ENCODE measurements around the gene PAK1. TPM values are rescaled to one million over a fixed set of nuclear protein-coding genes. Genes with fewer than 3 reads are reported as not detected.
"Not testable (repeated sequence)": the region's sequence is repeated elsewhere in the genome, so short reads cannot be mapped to it uniquely, and the experiment has no call there.

The PAK1 gene
- total and polyA plus RNA-seq, 4 donors = 36.0 to 60.4 (median 55.8) TPM

GRCh38 chr11:77312107-77312506 lies 161.8 kb downstream of the PAK1 start:
- Histone ChIP-seq H3K36me3 (ENCODE audit: control insufficient read depth, insufficient read depth, low read length) (no peaks in the 10 kb centered on the region), H3K4me3 (ENCODE audit: low read depth, low read length) (no peak overlapping the region), H3K27ac (ENCODE audit: low read depth, low read length) (no peak overlapping the region), H3K27me3 (ENCODE audit: control insufficient read depth, insufficient read depth, low read length) (no peaks in the 10 kb centered on the region), H3K9me3 (ENCODE audit: control insufficient read depth, insufficient read depth, low read length) (no peaks in the 10 kb centered on the region), H3K4me1 (ENCODE audit: control insufficient read depth, insufficient read depth, low read length) (no peaks in the 10 kb centered on the region)
- DNase-seq (ENCODE audit: low read depth in 4 of 6, low spot score in 6 of 6) = no peak

DNA sequence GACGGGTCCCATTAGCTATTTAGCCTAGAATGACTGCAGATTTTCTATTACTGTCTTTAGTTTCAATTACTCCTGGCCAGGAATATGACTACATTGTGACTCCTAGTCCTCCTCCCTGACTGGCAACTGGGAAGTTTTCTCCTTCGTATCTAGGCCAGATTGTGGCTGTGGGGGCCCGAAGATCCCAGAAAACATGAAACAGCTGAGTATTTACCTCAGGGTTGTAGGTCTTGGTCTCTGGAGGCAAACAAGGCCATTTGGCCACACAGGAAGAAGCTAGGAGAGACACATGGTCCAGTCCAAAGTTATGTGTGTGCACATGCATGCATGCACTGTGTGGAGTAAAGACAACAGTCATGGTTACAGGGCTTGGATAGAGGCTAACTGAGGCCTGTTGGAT lies 162.2 kb downstream of the PAK1 start:
- no peak for DNase-seq (ENCODE audit: low read depth in 4 of 6, low spot score in 6 of 6)
- H3K27ac ChIP-seq (ENCODE audit: low read depth, low read length) = no peak overlapping the region
- no peak overlapping the region for H3K4me3 ChIP-seq (ENCODE audit: low read depth, low read length)
- H3K27me3 ChIP-seq (ENCODE audit: control insufficient read depth, insufficient read depth, low read length) = no peaks in the 10 kb centered on the region
- 100% methylated on average over 3 of the region's 3 CpGs for WGBS (ENCODE audit: insufficient coverage)
- H3K36me3 ChIP-seq (ENCODE audit: control insufficient read depth, insufficient read depth, low read length) = no peaks in the 10 kb centered on the region
- no peaks in the 10 kb centered on the region for H3K4me1 ChIP-seq (ENCODE audit: control insufficient read depth, insufficient read depth, low read length)
- no peaks in the 10 kb centered on the region for H3K9me3 ChIP-seq (ENCODE audit: control insufficient read depth, insufficient read depth, low read length)

DNA sequence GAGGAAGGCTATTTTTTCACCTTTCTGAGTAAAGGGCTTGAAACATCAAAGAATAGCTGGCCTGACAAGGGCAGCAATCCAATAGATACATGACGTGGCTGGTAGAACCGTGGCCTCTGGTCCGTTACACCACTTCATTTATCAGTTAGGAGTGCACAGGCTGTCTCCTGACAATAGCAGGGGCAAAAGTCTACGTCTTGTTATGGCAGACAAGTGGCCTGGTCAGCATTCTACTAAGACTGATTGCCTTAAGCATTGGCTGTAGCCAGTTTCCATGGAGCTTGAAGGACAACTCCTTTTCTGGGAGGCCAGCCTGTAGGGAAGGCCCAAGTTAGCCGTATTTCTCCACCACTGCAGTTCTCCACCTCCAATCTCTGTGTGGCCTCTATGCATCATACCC lies 163.2 kb downstream of the PAK1 start:
- H3K27me3 ChIP-seq (ENCODE audit: control insufficient read depth, insufficient read depth, low read length) = no peaks in the 10 kb centered on the region
- WGBS (ENCODE audit: insufficient coverage) = 71% methylated on average over 4 of the region's 5 CpGs
- H3K4me3 ChIP-seq (ENCODE audit: low read depth, low read length) = no peak overlapping the region
- no peaks in the 10 kb centered on the region for H3K4me1 ChIP-seq (ENCODE audit: control insufficient read depth, insufficient read depth, low read length)
- H3K27ac ChIP-seq (ENCODE audit: low read depth, low read length) = no peak overlapping the region
- no peaks in the 10 kb centered on the region for H3K36me3 ChIP-seq (ENCODE audit: control insufficient read depth, insufficient read depth, low read length)
- no peaks in the 10 kb centered on the region for H3K9me3 ChIP-seq (ENCODE audit: control insufficient read depth, insufficient read depth, low read length)
- DNase-seq (ENCODE audit: low read depth in 4 of 6, low spot score in 6 of 6) = no peak

- H3K4me1 ChIP-seq (ENCODE audit: control insufficient read depth, insufficient read depth, low read length) = no peaks in the 10 kb centered on the region
- no peaks in the 10 kb centered on the region for H3K27me3 ChIP-seq (ENCODE audit: control insufficient read depth, insufficient read depth, low read length)
- H3K36me3 ChIP-seq (ENCODE audit: control insufficient read depth, insufficient read depth, low read length) = no peaks in the 10 kb centered on the region
- no peak for DNase-seq (ENCODE audit: low read depth in 4 of 6, low spot score in 6 of 6)
- WGBS (ENCODE audit: insufficient coverage) = 93% methylated on average over 3 of the region's 5 CpGs
- H3K27ac ChIP-seq (ENCODE audit: low read depth, low read length) = no peak overlapping the region
- H3K9me3 ChIP-seq (ENCODE audit: control insufficient read depth, insufficient read depth, low read length) = no peaks in the 10 kb centered on the region
- H3K4me3 ChIP-seq (ENCODE audit: low read depth, low read length) = no peak overlapping the region
These were observed 164.4 kb downstream of the PAK1 start for GRCh38 chr11:77309401-77310085.

GRCh38 chr11:77308838-77309237 lies 165.1 kb downstream of the PAK1 start:
- no peak for DNase-seq (ENCODE audit: low read depth in 4 of 6, low spot score in 6 of 6)
- H3K27ac ChIP-seq (ENCODE audit: low read depth, low read length) = no peak overlapping the region
- no peaks in the 10 kb centered on the region for H3K27me3 ChIP-seq (ENCODE audit: control insufficient read depth, insufficient read depth, low read length)
- H3K4me3 ChIP-seq (ENCODE audit: low read depth, low read length) = no peak overlapping the region
- H3K4me1 ChIP-seq (ENCODE audit: control insufficient read depth, insufficient read depth, low read length) = no peaks in the 10 kb centered on the region
- H3K9me3 ChIP-seq (ENCODE audit: control insufficient read depth, insufficient read depth, low read length) = no peaks in the 10 kb centered on the region
- no peaks in the 10 kb centered on the region for H3K36me3 ChIP-seq (ENCODE audit: control insufficient read depth, insufficient read depth, low read length)

GRCh38 chr11:77303328-77303727 lies 170.6 kb downstream of the PAK1 start:
- Histone ChIP-seq H3K27ac (ENCODE audit: low read depth, low read length) (no peak overlapping the region), H3K9me3 (ENCODE audit: control insufficient read depth, insufficient read depth, low read length) (no peaks in the 10 kb centered on the region), H3K4me3 (ENCODE audit: low read depth, low read length) (no peak overlapping the region), H3K27me3 (ENCODE audit: control insufficient read depth, insufficient read depth, low read length) (no peaks in the 10 kb centered on the region), H3K4me1 (ENCODE audit: control insufficient read depth, insufficient read depth, low read length) (no peaks in the 10 kb centered on the region), H3K36me3 (ENCODE audit: control insufficient read depth, insufficient read depth, low read length) (no peaks in the 10 kb centered on the region)
- 65% methylated on average over 2 of the region's 2 CpGs for WGBS (ENCODE audit: insufficient coverage)
- DNase-seq (ENCODE audit: low read depth in 4 of 6, low spot score in 6 of 6) = no peak

GRCh38 chr11:77302752-77303151 lies 171.1 kb downstream of the PAK1 start:
- Histone ChIP-seq H3K27me3 (ENCODE audit: control insufficient read depth, insufficient read depth, low read length) (no peaks in the 10 kb centered on the region), H3K4me1 (ENCODE audit: control insufficient read depth, insufficient read depth, low read length) (no peaks in the 10 kb centered on the region), H3K9me3 (ENCODE audit: control insufficient read depth, insufficient read depth, low read length) (no peaks in the 10 kb centered on the region), H3K4me3 (ENCODE audit: low read depth, low read length) (no peak overlapping the region), H3K36me3 (ENCODE audit: control insufficient read depth, insufficient read depth, low read length) (no peaks in the 10 kb centered on the region), H3K27ac (ENCODE audit: low read depth, low read length) (no peak overlapping the region)
- no peak for DNase-seq (ENCODE audit: low read depth in 4 of 6, low spot score in 6 of 6)
- WGBS (ENCODE audit: insufficient coverage) = 92% methylated on average over 3 of the region's 3 CpGs

- no peaks in the 10 kb centered on the region for H3K9me3 ChIP-seq (ENCODE audit: control insufficient read depth, insufficient read depth, low read length)
- H3K27me3 ChIP-seq (ENCODE audit: control insufficient read depth, insufficient read depth, low read length) = no peaks in the 10 kb centered on the region
- H3K27ac ChIP-seq (ENCODE audit: low read depth, low read length) = no peak within 1 kb of the TSS
- 92% methylated on average over 14 of the region's 15 CpGs for WGBS (ENCODE audit: insufficient coverage)
- no peak for DNase-seq (ENCODE audit: low read depth in 4 of 6, low spot score in 6 of 6)
- no peak within 1 kb of the TSS for H3K4me3 ChIP-seq (ENCODE audit: low read depth, low read length)
- H3K36me3 ChIP-seq (ENCODE audit: control insufficient read depth, insufficient read depth, low read length) = no peaks in the 10 kb centered on the region
- H3K4me1 ChIP-seq (ENCODE audit: control insufficient read depth, insufficient read depth, low read length) = no peaks in the 10 kb centered on the region
These were observed 172.4 kb downstream of the PAK1 start, which contains the start of gene GDPD4 for GRCh38 chr11:77301510-77301909. GDPD4 (minus strand) TSS chr11:77301686; CDS start chr11:77285137, 16,549 bp downstream.

DNA sequence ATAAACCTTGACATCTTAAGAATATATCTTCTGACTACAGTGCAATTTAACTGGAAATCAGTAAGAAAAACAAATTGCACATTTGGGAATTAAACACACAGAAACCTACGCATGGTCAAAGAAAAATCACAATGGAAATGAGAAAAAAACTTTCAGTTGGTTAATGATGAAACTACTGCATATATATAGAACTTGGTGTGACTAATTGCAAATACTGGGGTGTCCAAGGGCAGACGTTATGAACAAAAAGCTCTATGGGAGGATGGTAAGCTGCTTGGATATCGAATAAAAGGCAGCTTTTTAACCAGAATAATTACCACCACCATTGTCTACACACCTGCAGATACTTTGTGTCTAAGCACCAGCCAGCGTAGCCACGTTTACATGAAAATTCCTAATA lies 173.2 kb downstream of the PAK1 start:
- no peak for DNase-seq (ENCODE audit: low read depth in 4 of 6, low spot score in 6 of 6)
- 61% methylated on average over 2 of the region's 5 CpGs for WGBS (ENCODE audit: insufficient coverage)
- H3K4me3 ChIP-seq (ENCODE audit: low read depth, low read length) = no peak overlapping the region
- H3K4me1 ChIP-seq (ENCODE audit: control insufficient read depth, insufficient read depth, low read length) = no peaks in the 10 kb centered on the region
- H3K36me3 ChIP-seq (ENCODE audit: control insufficient read depth, insufficient read depth, low read length) = no peaks in the 10 kb centered on the region
- H3K9me3 ChIP-seq (ENCODE audit: control insufficient read depth, insufficient read depth, low read length) = no peaks in the 10 kb centered on the region
- H3K27ac ChIP-seq (ENCODE audit: low read depth, low read length) = no peak overlapping the region
- H3K27me3 ChIP-seq (ENCODE audit: control insufficient read depth, insufficient read depth, low read length) = no peaks in the 10 kb centered on the region

DNA sequence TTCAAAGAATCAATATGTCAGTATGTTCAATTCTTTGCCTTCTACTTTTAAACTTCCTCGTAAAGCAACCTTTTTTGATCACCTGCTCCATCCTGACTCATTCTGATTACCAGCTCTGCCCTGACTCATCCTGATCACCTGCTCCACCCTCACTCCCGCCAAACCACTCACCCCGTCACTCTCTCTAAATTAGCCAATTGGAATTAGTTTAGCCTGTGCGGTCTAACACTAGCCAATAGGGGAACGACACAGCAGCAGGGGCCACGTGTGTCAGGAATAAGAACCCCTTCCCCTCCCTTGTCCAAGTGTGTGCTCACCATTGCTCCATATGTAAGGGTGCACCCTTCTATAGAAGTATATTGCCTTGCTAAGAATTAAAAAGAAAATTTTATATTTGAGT lies 173.9 kb downstream of the PAK1 start:
- DNase-seq (ENCODE audit: low read depth in 4 of 6, low spot score in 6 of 6); H3K27ac ChIP-seq (ENCODE audit: low read depth, low read length); H3K36me3 ChIP-seq (ENCODE audit: control insufficient read depth, insufficient read depth, low read length); H3K27me3 ChIP-seq (ENCODE audit: control insufficient read depth, insufficient read depth, low read length); H3K4me1 ChIP-seq (ENCODE audit: control insufficient read depth, insufficient read depth, low read length); H3K4me3 ChIP-seq (ENCODE audit: low read depth, low read length); H3K9me3 ChIP-seq (ENCODE audit: control insufficient read depth, insufficient read depth, low read length): not testable (repeated sequence)
- 100% methylated on average over 2 of the region's 6 CpGs for WGBS (ENCODE audit: insufficient coverage)

All from spinal cord (tissue), 10 donors.